Body of pancreas (tissue), 4 donors: ENCODE measurements around the gene SLC6A15.

Source experiments
- CTCF ChIP-seq, 7 experiments: fragments of 450-650 bp in 4 of 7; fragments of 200-600 bp in 3 of 7; sonication (generic) in 3 of 7; IDR thresholded peaks; one replicate each; pipeline ENCODE4 v1.5.1; 2016 to 2019; ENCODE audit warnings: antibody characterized with exemption in 7 of 7
- POLR2A ChIP-seq, 3 donors: fragments of 450-650 bp; IDR thresholded peaks; one replicate each; pipeline ENCODE4 v1.6.1; 2016; ENCODE audit warnings: antibody characterized with exemption in 3 of 3, mild to moderate bottlenecking in 2 of 3

GRCh38 chr12:84840356-84840755, 72.2 kb downstream of the SLC6A15 start:
- TF ChIP-seq CTCF (IDR thresholded peaks at IDR 0.05) (no peak), POLR2A (IDR thresholded peaks at IDR 0.05) (no peak)
